Neural cell (in vitro differentiated cells): ENCODE results near the gene ANHX. TPM values are rescaled to one million over a fixed set of nuclear protein-coding genes. Genes with fewer than 3 reads are reported as not detected.

Experiments
- H2AFZ ChIP-seq: fragments of 200-600, 300-800 bp; sonication (generic), shearing (Covaris generic); 2 replicates; pipeline ENCODE4 v1.6.0; 2014; ENCODE audit warnings: low read depth, mild to moderate bottlenecking, antibody characterized with exemption, low read length, moderate library complexity
- H3F3A ChIP-seq: fragments of 200-600 bp; shearing (Covaris generic); 2 replicates; pipeline ENCODE4 v1.6.1; 2016; ENCODE audit warnings: mild to moderate bottlenecking, moderate library complexity, mixed read lengths, antibody characterized with exemption, low read length; ENCODE audit not compliant: insufficient read depth, poor library complexity, severe bottlenecking
- H3K27ac ChIP-seq: fragments of 200-600, 300-800 bp; sonication (generic), shearing (Covaris generic); 2 replicates; pipeline ENCODE4 v1.5.1; 2014; ENCODE audit warnings: mild to moderate bottlenecking, low read length, moderate library complexity
- H3K27me3 ChIP-seq: fragments of 300-800, 200-600 bp; sonication (generic), shearing (Covaris generic); 2 replicates; pipeline ENCODE4 v1.6.0; 2014; ENCODE audit warnings: mild to moderate bottlenecking, low read depth, low read length, moderate library complexity; ENCODE audit not compliant: insufficient read depth
- H3K36me3 ChIP-seq: fragments of 300-800, 200-600 bp; sonication (generic), shearing (Covaris generic); 2 replicates; pipeline ENCODE4 v1.5.1; 2014; ENCODE audit warnings: mild to moderate bottlenecking, antibody characterized with exemption, low read length, moderate library complexity; ENCODE audit not compliant: insufficient read depth
- H3K4me2 ChIP-seq: fragments of 300-800, 200-600 bp; sonication (generic), shearing (Covaris generic); 2 replicates; pipeline ENCODE4 v1.6.0; 2014; ENCODE audit warnings: mild to moderate bottlenecking, low read length
- H3K4me3 ChIP-seq: fragments of 300-800, 200-600 bp; sonication (generic), shearing (Covaris generic); 2 replicates; pipeline ENCODE4 v1.5.1; 2014; ENCODE audit warnings: mild to moderate bottlenecking, low read length, moderate library complexity
- H3K79me2 ChIP-seq: fragments of 200-600 bp; shearing (Covaris generic); replicated peaks from 2 replicates; pipeline ENCODE4 v1.6.0; 2014; ENCODE audit warnings: mild to moderate bottlenecking, low read length, moderate library complexity; ENCODE audit not compliant: insufficient read depth
- H3K9ac ChIP-seq: fragments of 300-800, 200-600 bp; sonication (generic), shearing (Covaris generic); 2 replicates; pipeline ENCODE4 v1.6.1; 2016; ENCODE audit warnings: mild to moderate bottlenecking, low read length, mixed read lengths
- H3K9me2 ChIP-seq: fragments of 200-600 bp; shearing (Covaris generic); 2 replicates; pipeline ENCODE4 v1.6.1; 2016; ENCODE audit warnings: mild to moderate bottlenecking, low read length, mixed read lengths; ENCODE audit not compliant: insufficient read depth
- H3K9me3 ChIP-seq: fragments of 200-600, 300-800 bp; sonication (generic), shearing (Covaris generic); 2 replicates; pipeline ENCODE4 v1.6.1; 2016; ENCODE audit warnings: mild to moderate bottlenecking, mixed run types, low read length, moderate library complexity, mixed read lengths
- H4K20me1 ChIP-seq: fragments of 200-600 bp; shearing (Covaris generic); 2 replicates; pipeline ENCODE4 v1.6.1; 2016; ENCODE audit warnings: mild to moderate bottlenecking, mixed run types; ENCODE audit not compliant: insufficient read depth
- EP300 ChIP-seq: fragments of 450-650 bp; conservative IDR thresholded peaks from 2 replicates; pipeline ENCODE4 v1.6.1; 2014; ENCODE audit warnings: antibody characterized with exemption, mild to moderate bottlenecking, moderate library complexity; ENCODE audit not compliant: poor library complexity, severe bottlenecking
- EZH2 ChIP-seq: fragments of 200-600, 300-800 bp; shearing (Covaris generic), sonication (generic); IDR thresholded peaks from 2 replicates; pipeline ENCODE4 v1.6.1; 2014; ENCODE audit warnings: antibody characterized with exemption, low read length, borderline replicate concordance, mild to moderate bottlenecking; ENCODE audit not compliant: insufficient read depth, poor library complexity, severe bottlenecking
- MXI1 ChIP-seq: fragments of 450-650 bp; conservative IDR thresholded peaks from 2 replicates; pipeline ENCODE4 v1.6.1; 2014; ENCODE audit warnings: antibody characterized with exemption, mild to moderate bottlenecking; ENCODE audit not compliant: poor library complexity, severe bottlenecking
- POLR2AphosphoS5 ChIP-seq: IDR thresholded peaks from 2 replicates; pipeline ENCODE4 v1.6.1; 2012
- RAD21 ChIP-seq: fragments of 450-650 bp; conservative IDR thresholded peaks from 2 replicates; pipeline ENCODE4 v1.6.1; 2014; ENCODE audit warnings: antibody characterized with exemption, mild to moderate bottlenecking, moderate library complexity
- SMC3 ChIP-seq: fragments of 450-650 bp; conservative IDR thresholded peaks from 2 replicates; pipeline ENCODE4 v1.6.1; 2014; ENCODE audit warnings: antibody characterized with exemption, mild to moderate bottlenecking, moderate library complexity; ENCODE audit not compliant: poor library complexity
- TAF1 ChIP-seq: IDR thresholded peaks from 2 replicates; pipeline ENCODE4 v1.6.1; 2012; ENCODE audit warnings: low read depth
- polyA plus RNA-seq: library from polyadenylated mRNA; depleted of rRNA; stranded (reverse); fragments of >200 nt; gene quantifications from 2 replicates; pipeline ENCODE4 v1.2.3, GENCODE V29; 2014
- TF ChIP-seq, protein P1 (sequence below): fragments of 450-650 bp; IDR thresholded peaks from 2 replicates; pipeline ENCODE4 v1.5.1; 2014; ENCODE audit warnings: antibody characterized with exemption, mild to moderate bottlenecking, moderate library complexity; ENCODE audit not compliant: poor library complexity, severe bottlenecking
- TF ChIP-seq, protein P2 (sequence below): IDR thresholded peaks from 2 replicates; pipeline ENCODE4 v1.6.1; 2012; ENCODE audit warnings: borderline replicate concordance

The ANHX gene
- polyA plus RNA-seq, 1 donor from 2014 or later = not detected

DNA sequence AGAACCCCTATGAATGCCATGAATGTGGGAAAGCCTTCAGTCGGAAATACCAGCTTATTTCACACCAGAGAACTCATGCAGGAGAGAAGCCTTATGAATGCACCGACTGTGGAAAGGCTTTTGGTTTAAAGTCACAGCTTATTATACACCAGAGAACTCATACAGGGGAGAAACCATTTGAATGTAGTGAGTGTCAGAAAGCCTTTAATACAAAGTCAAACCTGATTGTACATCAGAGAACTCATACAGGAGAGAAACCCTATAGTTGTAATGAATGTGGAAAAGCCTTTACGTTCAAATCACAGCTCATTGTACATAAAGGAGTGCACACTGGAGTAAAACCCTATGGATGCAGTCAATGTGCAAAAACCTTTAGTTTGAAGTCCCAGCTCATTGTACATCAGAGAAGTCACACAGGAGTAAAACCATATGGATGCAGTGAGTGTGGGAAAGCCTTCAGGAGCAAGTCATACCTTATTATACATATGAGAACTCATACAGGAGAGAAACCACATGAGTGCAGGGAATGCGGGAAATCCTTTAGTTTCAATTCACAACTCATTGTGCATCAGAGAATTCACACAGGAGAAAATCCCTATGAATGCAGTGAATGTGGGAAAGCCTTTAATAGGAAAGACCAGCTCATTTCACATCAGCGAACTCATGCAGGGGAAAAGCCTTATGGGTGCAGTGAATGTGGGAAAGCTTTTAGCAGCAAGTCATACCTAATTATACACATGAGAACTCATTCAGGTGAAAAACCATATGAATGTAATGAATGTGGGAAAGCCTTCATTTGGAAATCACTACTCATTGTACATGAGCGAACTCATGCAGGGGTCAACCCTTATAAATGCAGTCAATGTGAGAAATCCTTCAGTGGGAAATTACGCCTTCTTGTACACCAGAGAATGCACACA lies 32.1 kb downstream of the ANHX start:
- H3K27ac ChIP-seq = no peak overlapping the region
- H3K79me2 ChIP-seq = no peaks in the 10 kb centered on the region
- H4K20me1 ChIP-seq = no peaks in the 10 kb centered on the region
- H3K4me3 ChIP-seq = no peak overlapping the region
- H2AFZ ChIP-seq = no peak overlapping the region
- TF ChIP-seq, protein P1, sequence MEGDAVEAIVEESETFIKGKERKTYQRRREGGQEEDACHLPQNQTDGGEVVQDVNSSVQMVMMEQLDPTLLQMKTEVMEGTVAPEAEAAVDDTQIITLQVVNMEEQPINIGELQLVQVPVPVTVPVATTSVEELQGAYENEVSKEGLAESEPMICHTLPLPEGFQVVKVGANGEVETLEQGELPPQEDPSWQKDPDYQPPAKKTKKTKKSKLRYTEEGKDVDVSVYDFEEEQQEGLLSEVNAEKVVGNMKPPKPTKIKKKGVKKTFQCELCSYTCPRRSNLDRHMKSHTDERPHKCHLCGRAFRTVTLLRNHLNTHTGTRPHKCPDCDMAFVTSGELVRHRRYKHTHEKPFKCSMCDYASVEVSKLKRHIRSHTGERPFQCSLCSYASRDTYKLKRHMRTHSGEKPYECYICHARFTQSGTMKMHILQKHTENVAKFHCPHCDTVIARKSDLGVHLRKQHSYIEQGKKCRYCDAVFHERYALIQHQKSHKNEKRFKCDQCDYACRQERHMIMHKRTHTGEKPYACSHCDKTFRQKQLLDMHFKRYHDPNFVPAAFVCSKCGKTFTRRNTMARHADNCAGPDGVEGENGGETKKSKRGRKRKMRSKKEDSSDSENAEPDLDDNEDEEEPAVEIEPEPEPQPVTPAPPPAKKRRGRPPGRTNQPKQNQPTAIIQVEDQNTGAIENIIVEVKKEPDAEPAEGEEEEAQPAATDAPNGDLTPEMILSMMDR = no peak
- TF ChIP-seq RAD21 = no peak
- no peak for TF ChIP-seq TAF1
- no peak for TF ChIP-seq POLR2AphosphoS5
- no peak for TF ChIP-seq MXI1
- no peak for TF ChIP-seq EP300
- TF ChIP-seq SMC3 = no peak
- TF ChIP-seq EZH2 = no peak
- TF ChIP-seq, protein P2, sequence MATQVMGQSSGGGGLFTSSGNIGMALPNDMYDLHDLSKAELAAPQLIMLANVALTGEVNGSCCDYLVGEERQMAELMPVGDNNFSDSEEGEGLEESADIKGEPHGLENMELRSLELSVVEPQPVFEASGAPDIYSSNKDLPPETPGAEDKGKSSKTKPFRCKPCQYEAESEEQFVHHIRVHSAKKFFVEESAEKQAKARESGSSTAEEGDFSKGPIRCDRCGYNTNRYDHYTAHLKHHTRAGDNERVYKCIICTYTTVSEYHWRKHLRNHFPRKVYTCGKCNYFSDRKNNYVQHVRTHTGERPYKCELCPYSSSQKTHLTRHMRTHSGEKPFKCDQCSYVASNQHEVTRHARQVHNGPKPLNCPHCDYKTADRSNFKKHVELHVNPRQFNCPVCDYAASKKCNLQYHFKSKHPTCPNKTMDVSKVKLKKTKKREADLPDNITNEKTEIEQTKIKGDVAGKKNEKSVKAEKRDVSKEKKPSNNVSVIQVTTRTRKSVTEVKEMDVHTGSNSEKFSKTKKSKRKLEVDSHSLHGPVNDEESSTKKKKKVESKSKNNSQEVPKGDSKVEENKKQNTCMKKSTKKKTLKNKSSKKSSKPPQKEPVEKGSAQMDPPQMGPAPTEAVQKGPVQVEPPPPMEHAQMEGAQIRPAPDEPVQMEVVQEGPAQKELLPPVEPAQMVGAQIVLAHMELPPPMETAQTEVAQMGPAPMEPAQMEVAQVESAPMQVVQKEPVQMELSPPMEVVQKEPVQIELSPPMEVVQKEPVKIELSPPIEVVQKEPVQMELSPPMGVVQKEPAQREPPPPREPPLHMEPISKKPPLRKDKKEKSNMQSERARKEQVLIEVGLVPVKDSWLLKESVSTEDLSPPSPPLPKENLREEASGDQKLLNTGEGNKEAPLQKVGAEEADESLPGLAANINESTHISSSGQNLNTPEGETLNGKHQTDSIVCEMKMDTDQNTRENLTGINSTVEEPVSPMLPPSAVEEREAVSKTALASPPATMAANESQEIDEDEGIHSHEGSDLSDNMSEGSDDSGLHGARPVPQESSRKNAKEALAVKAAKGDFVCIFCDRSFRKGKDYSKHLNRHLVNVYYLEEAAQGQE = no peak
- H3K9me2 ChIP-seq = no peaks in the 10 kb centered on the region
- peaks cover 7% of the 10 kb centered on the region for H3F3A ChIP-seq
- no peak overlapping the region for H3K9ac ChIP-seq
- H3K27me3 ChIP-seq = no peaks in the 10 kb centered on the region
- no peak overlapping the region for H3K4me2 ChIP-seq
- H3K36me3 ChIP-seq = peaks cover 64% of the 10 kb centered on the region
- peaks cover 68% of the 10 kb centered on the region for H3K9me3 ChIP-seq

DNA sequence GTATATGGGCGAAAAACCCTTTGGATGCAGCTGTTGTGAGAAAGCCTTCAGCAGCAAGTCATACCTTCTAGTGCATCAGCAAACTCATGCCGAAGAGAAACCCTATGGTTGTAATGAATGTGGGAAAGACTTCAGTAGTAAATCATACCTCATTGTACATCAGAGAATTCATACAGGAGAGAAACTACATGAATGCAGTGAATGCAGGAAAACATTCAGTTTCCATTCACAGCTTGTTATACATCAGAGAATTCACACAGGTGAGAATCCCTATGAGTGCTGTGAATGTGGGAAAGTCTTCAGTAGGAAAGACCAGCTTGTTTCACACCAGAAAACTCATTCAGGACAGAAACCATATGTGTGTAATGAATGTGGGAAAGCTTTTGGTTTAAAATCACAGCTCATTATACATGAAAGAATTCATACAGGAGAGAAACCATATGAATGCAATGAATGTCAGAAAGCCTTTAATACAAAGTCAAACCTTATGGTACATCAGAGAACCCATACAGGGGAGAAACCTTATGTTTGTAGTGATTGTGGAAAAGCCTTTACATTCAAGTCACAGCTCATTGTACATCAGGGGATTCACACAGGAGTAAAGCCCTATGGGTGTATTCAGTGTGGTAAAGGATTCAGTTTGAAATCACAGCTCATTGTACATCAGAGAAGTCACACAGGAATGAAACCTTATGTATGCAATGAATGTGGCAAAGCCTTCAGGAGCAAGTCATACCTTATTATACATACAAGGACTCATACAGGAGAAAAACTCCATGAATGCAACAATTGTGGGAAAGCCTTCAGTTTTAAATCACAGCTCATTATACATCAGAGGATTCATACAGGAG lies 33.0 kb downstream of the ANHX start:
- Histone ChIP-seq H3K36me3 (peaks cover 64% of the 10 kb centered on the region), H3K27ac (no peak overlapping the region)

More for the DNA sequence above, 33.0 kb downstream of the ANHX start:
- Histone ChIP-seq H2AFZ (no peak overlapping the region), H3K27me3 (no peaks in the 10 kb centered on the region), H3K9ac (no peak overlapping the region), H3K79me2 (no peaks in the 10 kb centered on the region), H3K9me2 (no peaks in the 10 kb centered on the region), H3K4me2 (no peak overlapping the region), H4K20me1 (no peaks in the 10 kb centered on the region), H3K9me3 (peaks cover 60% of the 10 kb centered on the region), H3K4me3 (no peak overlapping the region), H3F3A (peaks cover 7% of the 10 kb centered on the region)
- no peak for TF ChIP-seq POLR2AphosphoS5
- TF ChIP-seq, protein P1 = no peak
- TF ChIP-seq EZH2 = no peak
- TF ChIP-seq MXI1 = no peak
- TF ChIP-seq TAF1 = no peak
- TF ChIP-seq, protein P2 = no peak
- TF ChIP-seq EP300 = no peak
- TF ChIP-seq RAD21 = no peak
- TF ChIP-seq SMC3 = no peak
